Testis (tissue), 2 donors: ENCODE data around the gene SMAD7.

ENCODE experiments used
- POLR2A ChIP-seq: fragments of 450-650 bp; IDR thresholded peaks from one replicate; pipeline ENCODE4 v1.6.1; 2017; ENCODE audit warnings: antibody characterized with exemption, mild to moderate bottlenecking, moderate library complexity
- TF ChIP-seq, protein P1 (sequence below), 3 experiments: fragments of 450-650 bp in 2 of 3; fragments of 200-600 bp in 1 of 3; sonication (generic) in 1 of 3; IDR thresholded peaks; one replicate each; pipeline ENCODE4 v1.5.1; 2016 to 2019; ENCODE audit warnings: antibody characterized with exemption in 3 of 3, mild to moderate bottlenecking in 2 of 3, moderate library complexity in 1 of 3

DNA sequence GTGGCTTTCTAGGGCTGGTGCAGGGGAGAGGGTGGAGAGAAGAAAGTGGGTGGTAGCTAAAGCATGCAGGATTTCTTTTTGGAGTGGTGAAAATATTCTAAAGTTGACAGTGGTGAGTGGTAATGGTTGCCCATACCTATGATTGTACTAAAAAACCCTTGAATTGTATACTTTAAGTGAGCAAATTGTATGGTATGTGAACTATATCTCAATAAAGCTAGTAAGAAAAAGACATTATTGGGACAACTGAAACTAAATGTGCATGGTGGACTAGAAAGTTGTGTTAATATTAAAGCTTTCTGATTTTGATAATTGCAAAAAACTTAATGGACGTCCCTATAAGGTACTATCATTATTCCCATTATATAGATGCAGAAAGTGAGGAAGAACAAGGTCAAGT lies 50.3 kb downstream of the SMAD7 start:
- TF ChIP-seq, protein P1, sequence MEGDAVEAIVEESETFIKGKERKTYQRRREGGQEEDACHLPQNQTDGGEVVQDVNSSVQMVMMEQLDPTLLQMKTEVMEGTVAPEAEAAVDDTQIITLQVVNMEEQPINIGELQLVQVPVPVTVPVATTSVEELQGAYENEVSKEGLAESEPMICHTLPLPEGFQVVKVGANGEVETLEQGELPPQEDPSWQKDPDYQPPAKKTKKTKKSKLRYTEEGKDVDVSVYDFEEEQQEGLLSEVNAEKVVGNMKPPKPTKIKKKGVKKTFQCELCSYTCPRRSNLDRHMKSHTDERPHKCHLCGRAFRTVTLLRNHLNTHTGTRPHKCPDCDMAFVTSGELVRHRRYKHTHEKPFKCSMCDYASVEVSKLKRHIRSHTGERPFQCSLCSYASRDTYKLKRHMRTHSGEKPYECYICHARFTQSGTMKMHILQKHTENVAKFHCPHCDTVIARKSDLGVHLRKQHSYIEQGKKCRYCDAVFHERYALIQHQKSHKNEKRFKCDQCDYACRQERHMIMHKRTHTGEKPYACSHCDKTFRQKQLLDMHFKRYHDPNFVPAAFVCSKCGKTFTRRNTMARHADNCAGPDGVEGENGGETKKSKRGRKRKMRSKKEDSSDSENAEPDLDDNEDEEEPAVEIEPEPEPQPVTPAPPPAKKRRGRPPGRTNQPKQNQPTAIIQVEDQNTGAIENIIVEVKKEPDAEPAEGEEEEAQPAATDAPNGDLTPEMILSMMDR (IDR thresholded peaks at IDR 0.05) = no peak
- no peak for TF ChIP-seq POLR2A
